Activated CD4-positive, alpha-beta T cell treated with anti-CD3 and anti-CD28 coated beads for 48 hours (primary cell): ENCODE measurements around the gene HEXIM2.
"Not testable (repeated sequence)": the region's sequence is repeated elsewhere in the genome, so short reads cannot be mapped to it uniquely, and the experiment has no call there.

ENCODE experiments used
- DNase-seq: peaks from one replicate; pipeline ENCODE4 v3.0.0-alpha.2; 2020

HEXIM2 gene

DNA sequence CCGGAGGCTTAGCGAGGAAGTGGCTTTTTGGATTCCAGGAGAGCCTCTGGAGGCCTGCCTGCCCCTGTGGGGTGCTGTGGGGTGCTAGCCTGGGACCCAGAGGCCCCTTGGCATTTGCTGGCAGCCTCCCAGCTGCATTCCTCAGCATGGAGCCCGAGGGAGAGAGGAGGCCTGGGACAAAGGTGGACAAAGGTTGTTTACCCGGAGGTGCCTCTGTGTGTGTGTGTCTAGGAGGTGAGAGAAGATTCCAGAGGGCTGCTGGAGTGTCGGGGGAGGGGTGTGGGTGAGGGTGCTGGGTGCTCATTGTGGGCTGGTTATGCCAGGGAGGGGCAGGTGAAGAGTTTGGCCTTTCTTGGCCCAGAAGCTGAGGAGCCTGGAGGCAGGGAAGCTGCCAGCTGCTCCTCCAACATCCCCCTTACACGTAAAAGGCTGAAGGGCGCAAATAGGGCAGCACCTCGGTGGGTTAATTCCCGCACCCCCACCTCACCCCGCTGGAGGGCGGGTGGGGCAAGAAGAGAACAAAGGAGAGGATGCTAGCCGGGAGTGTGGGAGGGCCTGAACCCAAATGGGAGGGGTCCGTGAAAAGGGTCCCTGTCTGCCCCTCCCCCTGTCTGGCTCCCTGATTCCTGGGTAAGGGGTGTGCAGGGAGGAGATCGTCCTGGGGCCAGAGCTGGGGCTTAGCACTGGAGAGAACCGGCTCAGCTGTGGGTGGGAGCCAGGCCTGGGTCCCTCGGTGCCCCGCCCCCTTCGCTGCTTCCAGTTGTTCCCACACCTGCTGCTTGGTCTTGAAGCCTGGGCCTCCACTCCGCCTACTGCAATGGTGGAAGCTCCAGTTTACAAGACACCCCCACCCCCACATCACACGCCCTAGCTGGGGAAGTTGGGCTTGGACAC is 9.9 kb downstream of the HEXIM2 start:
- no peak for DNase-seq

DNA sequence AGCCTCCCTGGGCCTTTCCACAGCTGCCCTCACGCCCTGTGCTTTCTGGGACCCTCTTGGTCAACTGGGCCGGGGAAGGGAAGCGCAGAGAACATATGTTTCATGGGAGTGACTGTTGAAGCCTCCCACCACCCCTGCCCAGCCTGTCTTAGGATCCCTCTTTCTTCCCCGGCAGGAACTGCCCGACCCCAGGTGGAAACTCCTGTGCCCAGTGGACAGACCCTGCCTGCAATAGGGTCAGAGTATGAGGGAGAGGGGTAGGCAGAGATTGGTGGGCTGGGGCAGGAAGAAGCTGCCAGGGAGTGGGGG is 10.5 kb downstream of the HEXIM2 start:
- no peak for DNase-seq

- peak; percentile 75 for DNase-seq
These were observed 11.0 kb downstream of the HEXIM2 start for GRCh38 chr17:45172541-45173286.

DNA sequence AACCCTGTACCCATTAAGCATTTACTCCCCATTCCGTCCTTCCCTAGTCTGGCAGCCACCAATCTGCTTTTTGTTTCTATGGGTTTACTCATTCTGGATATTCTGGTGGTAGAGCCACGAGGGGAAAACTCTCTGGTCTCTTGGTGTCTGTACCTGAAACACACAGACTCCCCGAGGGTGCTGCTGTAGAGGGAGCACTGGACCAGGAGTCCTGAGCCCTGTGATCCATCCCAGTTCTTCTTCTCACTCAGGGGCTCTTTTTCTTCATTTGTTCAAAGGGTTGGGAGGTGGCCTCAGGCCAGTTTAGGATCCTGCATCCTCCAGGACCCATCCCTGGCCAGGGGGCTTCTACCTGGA is 14.1 kb downstream of the HEXIM2 start:
- no peak for DNase-seq

GRCh38 chr17:45177563-45177962 is 15.9 kb downstream of the HEXIM2 start:
- no peak for DNase-seq

DNA sequence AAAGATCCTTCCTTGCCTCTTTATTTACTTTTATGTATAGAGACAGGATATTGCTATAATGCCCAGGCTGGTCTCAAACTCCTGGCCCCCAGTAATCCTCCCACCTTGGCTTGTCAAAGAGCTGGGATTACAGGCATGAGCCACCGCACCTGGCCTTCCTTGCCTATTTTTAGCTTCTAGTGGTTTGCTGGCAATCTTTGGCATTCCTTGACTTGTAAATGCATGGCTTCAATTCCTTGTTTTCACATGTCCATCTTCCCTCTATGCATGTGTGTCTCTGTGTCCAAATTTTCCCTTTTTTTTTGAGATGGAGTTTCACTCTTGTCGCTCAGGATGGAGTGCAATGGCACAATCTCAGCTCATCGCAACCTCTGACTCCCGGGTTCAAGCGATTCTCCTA is 22.5 kb downstream of the HEXIM2 start:
- DNase-seq, result no peak

DNA sequence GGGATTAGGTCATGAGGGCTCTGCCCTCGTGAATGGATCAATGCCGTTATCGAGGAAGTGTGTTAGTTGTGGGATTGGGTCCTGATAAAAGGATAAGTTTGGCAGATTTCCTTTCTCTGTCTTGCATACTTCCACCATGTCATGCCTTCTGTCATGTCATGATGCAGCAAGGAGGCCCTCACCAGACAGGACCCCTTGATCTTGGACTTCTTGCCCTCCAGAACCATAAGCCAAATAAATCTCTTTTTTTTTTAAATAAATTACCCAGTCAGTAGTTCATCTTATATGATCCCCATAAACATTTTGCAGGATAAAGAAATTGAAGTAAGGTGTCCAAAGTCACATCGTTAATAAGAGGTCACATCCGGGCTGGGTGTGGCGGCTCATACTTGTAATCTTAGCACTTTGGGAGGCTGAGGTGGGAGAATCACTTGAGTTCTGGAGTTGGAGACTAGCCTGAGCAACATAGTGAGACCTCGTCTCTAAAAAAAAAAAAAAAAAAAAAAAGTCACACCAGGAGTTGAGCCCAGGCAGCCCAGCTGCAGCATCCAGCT is 25.2 kb downstream of the HEXIM2 start:
- DNase-seq, result no peak

DNA sequence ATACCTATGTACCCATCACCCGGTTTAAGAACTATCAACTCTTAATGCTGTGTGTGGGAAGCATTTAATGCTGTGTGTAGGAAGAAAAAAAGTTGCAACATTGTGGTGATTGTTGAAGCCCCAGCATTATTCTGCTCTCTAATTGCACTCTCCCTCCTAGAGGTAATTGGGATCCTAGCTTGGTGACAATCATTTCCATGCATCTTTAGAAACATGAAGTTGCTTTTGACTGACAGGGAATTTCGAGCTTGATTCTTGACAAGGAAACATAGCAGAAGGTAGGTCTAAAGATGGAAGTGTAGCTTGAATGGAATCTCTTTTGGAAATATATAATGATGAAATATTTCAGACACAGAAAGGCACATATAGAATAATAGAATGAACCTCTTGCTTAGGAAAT is 27.3 kb downstream of the HEXIM2 start:
- no peak for DNase-seq

GRCh38 chr17:45190503-45191255 is 29.0 kb downstream of the HEXIM2 start:
- no peak for DNase-seq

- no peak for DNase-seq
These were observed 33.7 kb downstream of the HEXIM2 start for GRCh38 chr17:45195424-45195823.

DNA sequence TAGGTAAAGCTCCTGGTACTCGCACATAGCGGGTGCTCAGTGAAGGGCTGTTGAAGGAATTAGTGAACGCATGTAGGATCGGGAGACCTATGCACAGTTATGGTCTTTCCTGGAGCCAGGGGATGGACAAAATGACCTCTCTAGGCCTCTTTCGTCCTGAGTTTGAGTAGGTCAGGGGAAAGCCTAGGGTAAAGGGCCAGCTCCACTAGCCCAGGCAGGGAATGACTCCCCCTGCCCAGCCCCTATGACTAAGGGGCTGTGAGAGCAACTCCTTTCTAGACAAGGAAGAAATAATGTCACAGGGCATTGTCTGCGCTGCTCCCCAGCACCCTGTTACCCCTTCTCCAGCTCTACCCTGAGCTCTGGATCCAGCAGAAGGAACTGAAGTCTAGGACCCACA is 35.4 kb downstream of the HEXIM2 start:
- no peak for DNase-seq

GRCh38 chr17:45197555-45198334 is 36.1 kb downstream of the HEXIM2 start:
- DNase-seq, result peak; percentile 95

DNA sequence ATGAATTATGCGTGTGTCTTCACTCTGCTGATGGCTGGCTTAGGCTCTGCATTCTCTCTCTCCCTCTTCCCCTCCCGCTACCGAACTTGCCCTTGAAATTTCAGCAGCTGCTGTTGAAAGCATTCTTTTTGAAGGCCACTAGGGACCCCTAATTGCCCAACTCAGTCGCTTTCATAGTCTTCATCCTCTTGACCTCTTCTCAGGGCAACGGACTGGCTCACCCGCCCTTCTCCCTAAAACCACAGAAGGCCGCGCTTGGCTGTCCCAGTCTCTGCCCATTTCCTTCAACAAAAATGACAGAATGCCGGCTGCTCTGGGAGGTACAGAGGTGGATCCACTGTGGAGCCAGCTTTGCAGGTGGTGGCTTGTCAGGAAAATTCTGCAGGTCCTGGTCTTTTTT is 39.0 kb downstream of the HEXIM2 start:
- DNase-seq, result no peak

GRCh38 chr17:45201457-45201856 is 39.8 kb downstream of the HEXIM2 start:
- no peak for DNase-seq

GRCh38 chr17:45201880-45202279 is 40.2 kb downstream of the HEXIM2 start:
- DNase-seq, result not testable (repeated sequence)

GRCh38 chr17:45218895-45219661 is 57.4 kb downstream of the HEXIM2 start:
- DNase-seq, result peak; percentile 93
